Measurements from ENCODE around the gene DEAF1. TPM values are rescaled to one million over a fixed set of nuclear protein-coding genes. Genes with fewer than 3 reads are reported as not detected.

The DEAF1 gene
- total and polyA plus RNA-seq, 2 experiments from 2014 or later = 42.6 to 47.8 TPM

DNA sequence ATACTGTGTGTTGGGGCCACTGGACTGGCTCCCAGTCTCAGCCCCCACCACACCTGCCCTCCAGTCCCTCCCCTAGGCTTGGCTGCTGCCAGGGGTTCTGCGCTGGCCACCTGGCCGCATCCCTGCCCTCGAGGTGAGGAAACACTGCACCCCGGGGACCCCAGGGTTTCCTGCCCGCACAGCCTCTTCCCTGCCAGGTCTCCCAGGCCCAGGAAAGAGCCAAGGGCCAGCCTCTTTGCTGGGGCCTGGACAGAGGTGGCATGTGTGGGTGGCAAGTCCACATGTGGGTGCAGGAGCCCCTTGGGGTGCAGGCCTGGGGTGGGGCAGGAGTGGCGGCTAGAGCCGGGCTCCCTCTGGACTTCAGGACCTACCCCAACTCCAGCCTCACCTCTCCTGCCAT is 13.5 kb upstream of the DEAF1 start:
- H3K27ac Mint-ChIP-seq = no peak overlapping the region

DNA sequence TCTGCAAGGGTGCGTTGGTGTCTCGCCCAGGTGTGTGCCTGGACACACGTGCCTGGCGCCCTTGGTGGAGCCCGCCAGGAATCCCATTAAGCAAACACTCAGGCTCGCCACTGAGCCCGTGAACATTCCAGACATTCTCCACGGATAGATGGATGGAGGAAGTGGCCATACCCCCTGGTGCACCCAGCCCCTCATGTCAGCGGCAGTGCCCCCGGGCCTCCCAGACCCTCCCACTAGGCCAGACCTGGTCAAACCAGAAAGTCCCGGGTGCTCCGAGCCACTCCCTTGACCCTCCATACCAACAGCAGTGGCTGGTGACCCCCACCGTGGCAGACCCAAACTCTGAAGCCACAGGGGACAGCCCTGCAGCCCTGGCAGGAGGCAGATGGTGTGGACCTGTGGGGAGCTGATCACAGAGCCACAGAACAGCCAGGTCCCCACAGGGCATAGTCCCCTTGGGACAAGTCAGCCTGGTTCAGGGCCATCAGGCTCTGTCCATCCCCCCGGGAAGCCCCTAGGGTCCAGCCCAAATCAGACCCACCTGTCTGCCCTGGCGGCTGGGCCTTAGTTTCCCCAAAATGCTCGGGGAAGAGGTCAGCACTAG is 12.9 kb upstream of the DEAF1 start:
- no peak overlapping the region for H2AFZ ChIP-seq
- H3K4me1 ChIP-seq (ENCODE audit: insufficient read depth) = peaks cover 19% of the 10 kb centered on the region
- Mint-ChIP-seq H3K36me3 (ENCODE audit: low read depth) (no peaks in the 10 kb centered on the region), H3K9me3 (no peaks in the 10 kb centered on the region), H3K27ac (no peak overlapping the region), H3K4me3 (peak overlapping the region; percentile 29; the same call in 1 of the 3 replicates), H3K4me1 (peaks cover 26% of the 10 kb centered on the region), H3K27me3 (ENCODE audit: insufficient read depth, low read depth, poor library complexity) (peaks cover 11% of the 10 kb centered on the region)
- peak overlapping the region; percentile 65; the same call in 1 of the 2 replicates for H3K4me3 ChIP-seq
- TF ChIP-seq JUNB (IDR thresholded peaks at IDR 0.05; ENCODE audit: unreplicated experiment) (no peak), ZNF114 (CRISPR knock-in tag; IDR thresholded peaks at IDR 0.05) (no peak)
- no peak for DNase-seq (ENCODE audit: low spot score)
- H3K36me3 ChIP-seq (ENCODE audit: insufficient read depth) = no peaks in the 10 kb centered on the region
- 0 out of 2 replicates have a peak, but pooled peaks cover 18% of the 10 kb centered on the region for H3F3A ChIP-seq (replicated peaks; ENCODE audit: low read depth)
- no peak for ATAC-seq
- no peaks in the 10 kb centered on the region for H3K9me2 ChIP-seq (ENCODE audit: insufficient read depth)
- H3K4me2 ChIP-seq = peak overlapping the region; percentile 88
- no peaks in the 10 kb centered on the region for H3K27me3 ChIP-seq (ENCODE audit: insufficient read depth)
- no peaks in the 10 kb centered on the region for H4K20me1 ChIP-seq (replicated peaks; ENCODE audit: insufficient read depth)
- H3K79me2 ChIP-seq (replicated peaks; ENCODE audit: insufficient read depth) = no peaks in the 10 kb centered on the region
- H3K27ac ChIP-seq (ENCODE audit: low read depth) = 0 out of 2 replicates have a peak overlapping the region, but pooled peaks have one; percentile 39

More for the DNA sequence above, 13.5 kb upstream of the DEAF1 start:
- Histone ChIP-seq H3K79me2 (replicated peaks; ENCODE audit: insufficient read depth) (no peaks in the 10 kb centered on the region), H3K4me3 (no peak overlapping the region), H3K4me2 (no peak overlapping the region; the same call in 1 of the 2 replicates), H3K4me1 (ENCODE audit: insufficient read depth) (peaks cover 19% of the 10 kb centered on the region), H3K27ac (ENCODE audit: low read depth) (no peak overlapping the region), H3K9me2 (ENCODE audit: insufficient read depth) (no peaks in the 10 kb centered on the region), H2AFZ (no peak overlapping the region), H3F3A (replicated peaks; ENCODE audit: low read depth) (0 out of 2 replicates have a peak, but pooled peaks cover 17% of the 10 kb centered on the region), H3K36me3 (ENCODE audit: insufficient read depth) (no peaks in the 10 kb centered on the region), H3K27me3 (ENCODE audit: insufficient read depth) (no peaks in the 10 kb centered on the region), H4K20me1 (replicated peaks; ENCODE audit: insufficient read depth) (no peaks in the 10 kb centered on the region)
- Mint-ChIP-seq H3K4me3 (no peak overlapping the region), H3K4me1 (peaks cover 26% of the 10 kb centered on the region), H3K9me3 (no peaks in the 10 kb centered on the region), H3K27me3 (ENCODE audit: insufficient read depth, low read depth, poor library complexity) (peaks cover 11% of the 10 kb centered on the region), H3K36me3 (ENCODE audit: low read depth) (no peaks in the 10 kb centered on the region)
- DNase-seq (ENCODE audit: low spot score) (no peak), ATAC-seq (no peak)
- TF ChIP-seq, protein P1, sequence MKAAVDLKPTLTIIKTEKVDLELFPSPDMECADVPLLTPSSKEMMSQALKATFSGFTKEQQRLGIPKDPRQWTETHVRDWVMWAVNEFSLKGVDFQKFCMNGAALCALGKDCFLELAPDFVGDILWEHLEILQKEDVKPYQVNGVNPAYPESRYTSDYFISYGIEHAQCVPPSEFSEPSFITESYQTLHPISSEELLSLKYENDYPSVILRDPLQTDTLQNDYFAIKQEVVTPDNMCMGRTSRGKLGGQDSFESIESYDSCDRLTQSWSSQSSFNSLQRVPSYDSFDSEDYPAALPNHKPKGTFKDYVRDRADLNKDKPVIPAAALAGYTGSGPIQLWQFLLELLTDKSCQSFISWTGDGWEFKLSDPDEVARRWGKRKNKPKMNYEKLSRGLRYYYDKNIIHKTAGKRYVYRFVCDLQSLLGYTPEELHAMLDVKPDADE (IDR thresholded peaks at IDR 0.05) = no peak
- TF ChIP-seq STAT1 (IDR thresholded peaks at IDR 0.05; ENCODE audit: unreplicated experiment) = no peak
- no peak for TF ChIP-seq JUNB (IDR thresholded peaks at IDR 0.05; ENCODE audit: unreplicated experiment)

DNA sequence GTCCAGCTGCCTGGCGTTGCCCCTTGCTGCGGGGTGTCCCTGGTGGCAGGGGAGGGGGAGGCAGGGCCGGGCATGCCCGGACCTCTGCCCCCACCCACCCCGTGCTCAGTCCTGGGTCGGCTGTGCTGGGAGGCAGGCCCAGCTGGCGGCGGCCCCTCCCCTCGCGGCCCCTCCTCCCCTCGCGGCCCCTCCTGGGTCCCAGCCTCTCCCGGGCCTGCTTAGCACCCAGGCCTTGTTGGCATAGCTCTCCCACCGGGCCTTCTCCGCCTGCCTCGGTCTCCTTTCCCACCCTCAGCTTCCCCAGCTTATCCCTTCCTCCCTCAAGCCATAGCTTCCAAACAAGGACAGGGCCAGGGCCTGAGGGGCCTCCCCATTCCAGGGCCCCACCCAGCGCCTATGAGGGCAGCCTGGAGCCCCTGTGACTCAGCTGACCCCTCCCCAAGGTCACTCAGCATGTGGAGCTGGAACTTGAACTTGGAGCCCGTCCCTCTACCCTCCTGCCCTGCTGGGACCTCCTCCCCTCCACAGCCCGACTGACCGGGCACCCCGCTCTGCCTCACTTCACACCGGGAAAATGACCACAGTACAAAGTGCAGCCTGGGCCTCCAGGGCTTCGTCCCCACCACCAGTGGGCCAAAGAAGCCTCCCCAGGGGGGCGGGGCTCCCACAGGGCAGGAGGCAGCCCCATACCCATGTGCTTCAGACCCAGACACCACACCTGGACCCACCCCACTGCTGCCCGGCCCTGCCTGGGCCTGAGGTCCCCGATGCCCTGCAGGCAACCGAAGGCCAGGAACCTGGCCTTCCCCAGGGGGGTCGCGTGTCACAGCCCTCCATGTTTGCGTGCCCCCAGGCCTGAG is 12.2 kb upstream of the DEAF1 start:
- no peaks in the 10 kb centered on the region for H4K20me1 ChIP-seq (replicated peaks; ENCODE audit: insufficient read depth)
- peak overlapping the region; percentile 88 for H3K4me2 ChIP-seq
- Mint-ChIP-seq H3K4me3 (peak overlapping the region; percentile 57; the same call in 2 of the 3 replicates), H3K27ac (no peak overlapping the region), H3K36me3 (ENCODE audit: low read depth) (no peaks in the 10 kb centered on the region), H3K27me3 (ENCODE audit: insufficient read depth, low read depth, poor library complexity) (peaks cover 11% of the 10 kb centered on the region), H3K4me1 (peaks cover 26% of the 10 kb centered on the region), H3K9me3 (no peaks in the 10 kb centered on the region)
- H2AFZ ChIP-seq = peak overlapping the region; percentile 47
- peak overlapping the region; percentile 65 for H3K4me3 ChIP-seq
- TF ChIP-seq JUNB (IDR thresholded peaks at IDR 0.05; ENCODE audit: unreplicated experiment) = no peak
- TF ChIP-seq, protein P2, sequence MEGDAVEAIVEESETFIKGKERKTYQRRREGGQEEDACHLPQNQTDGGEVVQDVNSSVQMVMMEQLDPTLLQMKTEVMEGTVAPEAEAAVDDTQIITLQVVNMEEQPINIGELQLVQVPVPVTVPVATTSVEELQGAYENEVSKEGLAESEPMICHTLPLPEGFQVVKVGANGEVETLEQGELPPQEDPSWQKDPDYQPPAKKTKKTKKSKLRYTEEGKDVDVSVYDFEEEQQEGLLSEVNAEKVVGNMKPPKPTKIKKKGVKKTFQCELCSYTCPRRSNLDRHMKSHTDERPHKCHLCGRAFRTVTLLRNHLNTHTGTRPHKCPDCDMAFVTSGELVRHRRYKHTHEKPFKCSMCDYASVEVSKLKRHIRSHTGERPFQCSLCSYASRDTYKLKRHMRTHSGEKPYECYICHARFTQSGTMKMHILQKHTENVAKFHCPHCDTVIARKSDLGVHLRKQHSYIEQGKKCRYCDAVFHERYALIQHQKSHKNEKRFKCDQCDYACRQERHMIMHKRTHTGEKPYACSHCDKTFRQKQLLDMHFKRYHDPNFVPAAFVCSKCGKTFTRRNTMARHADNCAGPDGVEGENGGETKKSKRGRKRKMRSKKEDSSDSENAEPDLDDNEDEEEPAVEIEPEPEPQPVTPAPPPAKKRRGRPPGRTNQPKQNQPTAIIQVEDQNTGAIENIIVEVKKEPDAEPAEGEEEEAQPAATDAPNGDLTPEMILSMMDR (conservative IDR thresholded peaks at IDR 0.05; ENCODE audit: low read depth in 2 of 2) = peak in 1 of 2 experiments; percentile 14; a peak in 2 of 4 replicates
- peaks cover 19% of the 10 kb centered on the region for H3K4me1 ChIP-seq (ENCODE audit: insufficient read depth)
- H3K27me3 ChIP-seq (ENCODE audit: insufficient read depth) = no peaks in the 10 kb centered on the region
- 0 out of 2 replicates have a peak, but pooled peaks cover 18% of the 10 kb centered on the region for H3F3A ChIP-seq (replicated peaks; ENCODE audit: low read depth)
- ATAC-seq (peak; percentile 42), DNase-seq (ENCODE audit: low spot score) (peak; percentile 62)
- H3K27ac ChIP-seq (ENCODE audit: low read depth) = 0 out of 2 replicates have a peak overlapping the region, but pooled peaks have one; percentile 39
- no peaks in the 10 kb centered on the region for H3K36me3 ChIP-seq (ENCODE audit: insufficient read depth)
- no peaks in the 10 kb centered on the region for H3K79me2 ChIP-seq (replicated peaks; ENCODE audit: insufficient read depth)
- H3K9me2 ChIP-seq (ENCODE audit: insufficient read depth) = no peaks in the 10 kb centered on the region

All from GM23338 (cell line).